Thyroid gland (tissue), 4 donors: ENCODE results near the gene MSANTD7.

ENCODE experiments used
- CTCF ChIP-seq, 6 experiments: fragments of 200-600 bp in 3 of 6; fragments of 450-650 bp in 3 of 6; sonication (generic) in 3 of 6; IDR thresholded peaks; one replicate each; pipeline ENCODE4 v1.5.1; 2016 to 2019; ENCODE audit warnings: antibody characterized with exemption in 6 of 6, mild to moderate bottlenecking in 2 of 6, inconsistent platforms in 1 of 6, moderate library complexity in 1 of 6
- POLR2A ChIP-seq, 2 donors: fragments of 450-650 bp; IDR thresholded peaks; one replicate each; pipeline ENCODE4 v1.6.1; 2017; ENCODE audit warnings: antibody characterized with exemption in 2 of 2, mild to moderate bottlenecking in 2 of 2, moderate library complexity in 1 of 2

- TF ChIP-seq CTCF (IDR thresholded peaks at IDR 0.05) = no peak
- no peak for TF ChIP-seq POLR2A (IDR thresholded peaks at IDR 0.05)
Measured at GRCh38 chr10:14823966-14824365, 14.1 kb upstream of the MSANTD7 start.
